A673 (cell line): ENCODE data around the gene SGCD. TPM values are rescaled to one million over a fixed set of nuclear protein-coding genes. Genes with fewer than 3 reads are reported as not detected.

Source experiments
- BruUV-seq: library from RNA; stranded (reverse); fragments of 400-500 nt; replicated peaks from 2 replicates; lab custom pipeline; 2021; lab: Mats Ljungman, UMichigan
- CTCF ChIA-PET: fragments of 300-600 bp; sonication (Branson Sonifier 250); formaldehyde crosslinking; loops from one replicate; lab custom pipeline; 2022; ENCODE audit warnings: antibody characterized with exemption; lab: Charles Lee
- POLR2A ChIA-PET: fragments of 300-600 bp; sonication (Branson Sonifier 250); formaldehyde crosslinking; loops from one replicate; lab custom pipeline; 2022; ENCODE audit warnings: antibody characterized with exemption; ENCODE audit not compliant: low non-redundant PET; lab: Charles Lee
- DNase-seq: peaks from one replicate; pipeline ENCODE4 v3.0.0-alpha.2; 2015; ENCODE audit warnings: low spot score
- H3K27ac ChIP-seq: fragments of 200-600 bp; sonication (generic); 2 replicates; pipeline ENCODE4 v1.5.1; 2016; ENCODE audit warnings: mixed run types, low read depth, mild to moderate bottlenecking, mixed read lengths, antibody characterized with exemption, low read length; ENCODE audit not compliant: poor library complexity, severe bottlenecking
- H3K27me3 ChIP-seq: fragments of 200-600 bp; sonication (generic); replicated peaks from 2 replicates; pipeline ENCODE4 v1.6.1; 2017; ENCODE audit warnings: mixed run types, low read depth, mild to moderate bottlenecking, mixed read lengths, antibody characterized with exemption, low read length; ENCODE audit not compliant: insufficient read depth, poor library complexity
- H3K36me3 ChIP-seq: fragments of 200-600 bp; sonication (generic); 2 replicates; pipeline ENCODE4 v1.6.1; 2016; ENCODE audit warnings: mixed run types, mild to moderate bottlenecking, mixed read lengths, antibody characterized with exemption, low read length; ENCODE audit not compliant: insufficient read depth, poor library complexity, severe bottlenecking
- H3K4me1 ChIP-seq: fragments of 200-600 bp; sonication (generic); 2 replicates; pipeline ENCODE4 v1.6.1; 2017; ENCODE audit warnings: mixed run types, mild to moderate bottlenecking, mixed read lengths, antibody characterized with exemption, low read length; ENCODE audit not compliant: insufficient read depth, poor library complexity, severe bottlenecking
- H3K4me3 ChIP-seq: fragments of 200-600 bp; sonication (generic); 2 replicates; pipeline ENCODE4 v1.5.1; 2016; ENCODE audit warnings: low read depth, mixed run types, mild to moderate bottlenecking, mixed read lengths, low read length; ENCODE audit not compliant: poor library complexity, severe bottlenecking
- H3K9me3 ChIP-seq: fragments of 200-600 bp; sonication (generic); 2 replicates; pipeline ENCODE4 v1.6.1; 2016; ENCODE audit warnings: mixed run types, low read depth, mild to moderate bottlenecking, mixed read lengths, antibody characterized with exemption, low read length; ENCODE audit not compliant: poor library complexity, severe bottlenecking
- CTCF ChIP-seq: fragments of 300-800, 200-600 bp; sonication (generic); conservative IDR thresholded peaks from 2 replicates; pipeline ENCODE4 v1.5.1; 2017; ENCODE audit warnings: low read depth, mild to moderate bottlenecking, antibody characterized with exemption, low read length, moderate library complexity, mixed read lengths
- EZH2 ChIP-seq: fragments of 200-600 bp; sonication (generic); IDR thresholded peaks from 2 replicates; pipeline ENCODE4 v1.6.1; 2017; ENCODE audit warnings: borderline replicate concordance, low read depth, mild to moderate bottlenecking, mixed read lengths, antibody characterized with exemption, low read length; ENCODE audit not compliant: poor library complexity, severe bottlenecking
- intact Hi-C: fragments of 100-400 bp; cut with micrococcal nuclease; formaldehyde crosslinking; loops from one replicate; pipeline ENCODE4 v1.10.0; 2022; ENCODE audit not compliant: unreplicated experiment
- total RNA-seq: library from RNA; stranded (reverse); gene quantifications from 2 replicates; pipeline ENCODE4 v1.2.3, GENCODE V29; 2021

SGCD gene
- total RNA-seq, 1 experiment from 2014 or later, result 0.17 TPM

GRCh38 chr5:156778139-156778706, 451.3 kb downstream of the SGCD start:
- no peak overlapping the region for H3K4me3 ChIP-seq
- TF ChIP-seq EZH2 (no peak), CTCF (no peak)
- no peak overlapping the region for H3K27ac ChIP-seq
- H3K9me3 ChIP-seq, result no peaks in the 10 kb centered on the region
- no peak for DNase-seq
- BruUV-seq, result no TSS peak
- intact Hi-C loops, result no loop called here
- no peaks in the 10 kb centered on the region for H3K4me1 ChIP-seq
- no peaks in the 10 kb centered on the region for H3K36me3 ChIP-seq
- ChIA-PET POLR2A (no interaction called here), CTCF (no interaction called here)
- H3K27me3 ChIP-seq, result no peaks in the 10 kb centered on the region

- TF ChIP-seq CTCF, result no peak
- TF ChIP-seq EZH2, result no peak
- Histone ChIP-seq H3K4me1 (no peaks in the 10 kb centered on the region), H3K36me3 (no peaks in the 10 kb centered on the region), H3K9me3 (no peaks in the 10 kb centered on the region), H3K4me3 (no peak overlapping the region), H3K27me3 (no peaks in the 10 kb centered on the region), H3K27ac (no peak overlapping the region)
- intact Hi-C loops, result no loop called here
- ChIA-PET CTCF (no interaction called here), POLR2A (no interaction called here)
- BruUV-seq, result no TSS peak
- no peak for DNase-seq
Measured at GRCh38 chr5:156778752-156779151, 451.8 kb downstream of the SGCD start.

GRCh38 chr5:156779436-156779835, 452.5 kb downstream of the SGCD start:
- H3K27ac ChIP-seq, result no peak overlapping the region
- no peak for DNase-seq
- H3K4me1 ChIP-seq, result no peaks in the 10 kb centered on the region
- intact Hi-C loops, result no loop called here
- TF ChIP-seq EZH2, result no peak
- no peak for TF ChIP-seq CTCF
- ChIA-PET POLR2A (no interaction called here), CTCF (no interaction called here)
- no peaks in the 10 kb centered on the region for H3K27me3 ChIP-seq
- no peak overlapping the region for H3K4me3 ChIP-seq
- no peaks in the 10 kb centered on the region for H3K36me3 ChIP-seq
- H3K9me3 ChIP-seq, result no peaks in the 10 kb centered on the region
- no TSS peak for BruUV-seq
